ENCODE measurements around the gene PUM2.

The PUM2 gene

DNA sequence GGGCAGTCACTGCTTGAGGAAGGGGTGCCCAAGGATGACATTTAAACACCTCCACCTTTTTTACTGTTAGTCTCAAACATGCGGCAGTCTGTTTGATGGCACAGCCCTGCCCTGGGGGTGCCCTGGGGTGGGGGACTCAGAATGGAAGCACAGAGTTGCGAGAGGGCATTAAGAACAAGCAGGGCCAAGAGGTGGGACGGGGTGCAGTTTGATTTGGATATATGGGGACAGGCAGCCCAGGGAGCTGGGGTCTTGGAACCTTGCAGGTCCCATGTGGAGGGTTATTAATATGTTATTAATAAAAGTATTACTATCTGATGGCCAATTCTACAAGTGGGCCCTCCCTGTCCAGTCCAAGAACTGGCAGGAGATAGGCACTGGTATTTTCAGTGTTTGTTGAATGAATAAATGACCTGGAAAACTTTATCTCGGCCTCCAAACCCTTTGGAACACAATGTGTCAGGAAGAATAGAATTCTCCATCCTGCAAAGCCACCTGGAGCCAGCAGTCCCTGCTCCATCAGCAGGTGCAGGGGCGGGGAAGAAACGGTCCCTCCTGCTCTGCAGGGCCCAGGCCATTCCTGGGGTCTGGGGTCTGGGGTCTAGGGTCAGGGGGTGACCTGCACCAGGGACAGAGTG, 150.9 kb downstream of the PUM2 start:
- TF ChIP-seq, protein P1, sequence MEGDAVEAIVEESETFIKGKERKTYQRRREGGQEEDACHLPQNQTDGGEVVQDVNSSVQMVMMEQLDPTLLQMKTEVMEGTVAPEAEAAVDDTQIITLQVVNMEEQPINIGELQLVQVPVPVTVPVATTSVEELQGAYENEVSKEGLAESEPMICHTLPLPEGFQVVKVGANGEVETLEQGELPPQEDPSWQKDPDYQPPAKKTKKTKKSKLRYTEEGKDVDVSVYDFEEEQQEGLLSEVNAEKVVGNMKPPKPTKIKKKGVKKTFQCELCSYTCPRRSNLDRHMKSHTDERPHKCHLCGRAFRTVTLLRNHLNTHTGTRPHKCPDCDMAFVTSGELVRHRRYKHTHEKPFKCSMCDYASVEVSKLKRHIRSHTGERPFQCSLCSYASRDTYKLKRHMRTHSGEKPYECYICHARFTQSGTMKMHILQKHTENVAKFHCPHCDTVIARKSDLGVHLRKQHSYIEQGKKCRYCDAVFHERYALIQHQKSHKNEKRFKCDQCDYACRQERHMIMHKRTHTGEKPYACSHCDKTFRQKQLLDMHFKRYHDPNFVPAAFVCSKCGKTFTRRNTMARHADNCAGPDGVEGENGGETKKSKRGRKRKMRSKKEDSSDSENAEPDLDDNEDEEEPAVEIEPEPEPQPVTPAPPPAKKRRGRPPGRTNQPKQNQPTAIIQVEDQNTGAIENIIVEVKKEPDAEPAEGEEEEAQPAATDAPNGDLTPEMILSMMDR (IDR thresholded peaks at IDR 0.05; ENCODE audit: borderline replicate concordance, control extremely low read depth, extremely low read depth, insufficient read depth, missing control alignments), result no peak
- in situ Hi-C loops (cut with MboI; ENCODE audit: low sequenced_read_pairs, unreplicated experiment), result no loop called here
- no peak for DNase-seq (ENCODE audit: low spot score)

DNA sequence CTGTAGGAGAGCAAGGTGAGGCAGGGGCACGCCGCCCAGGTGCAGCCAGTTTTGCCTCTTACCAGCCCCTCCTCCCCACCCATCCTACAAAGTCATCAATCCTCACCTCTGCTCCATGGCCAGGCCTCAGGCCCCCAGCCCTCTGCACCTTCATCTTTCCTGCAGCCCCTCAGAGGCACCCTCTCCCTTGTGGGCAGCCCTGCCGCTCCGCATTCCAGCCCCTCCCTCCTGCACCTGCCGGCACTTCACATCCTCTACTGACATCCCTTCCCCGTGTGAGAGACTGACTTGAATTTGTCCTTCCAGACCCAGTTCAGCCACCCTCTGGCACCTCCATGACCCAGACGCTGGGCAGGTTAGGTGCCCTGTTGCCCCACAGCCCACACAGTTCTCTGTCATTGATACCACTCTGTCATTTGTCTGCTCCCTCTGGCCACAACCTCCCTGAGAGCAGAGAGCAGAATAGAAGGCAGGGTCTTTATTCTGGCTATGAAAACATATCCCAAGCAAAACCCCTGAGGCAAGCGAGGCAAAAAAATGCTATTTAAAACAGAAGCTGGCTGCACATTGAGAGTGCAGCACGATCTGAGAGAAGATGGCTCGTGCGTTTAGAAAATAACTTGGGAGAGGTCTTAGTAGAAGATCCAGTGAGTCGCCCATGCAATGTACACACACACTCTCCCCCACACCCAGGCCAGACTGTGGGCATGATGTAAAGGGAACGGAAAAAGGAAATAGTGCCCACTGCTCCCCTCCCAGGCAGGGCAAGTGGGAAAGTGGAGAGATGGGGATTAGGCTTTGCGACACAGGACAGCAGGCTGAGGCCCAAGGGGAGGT, 151.6 kb downstream of the PUM2 start:
- TF ChIP-seq, protein P1 (IDR thresholded peaks at IDR 0.05; ENCODE audit: borderline replicate concordance, control extremely low read depth, extremely low read depth, insufficient read depth, missing control alignments), result no peak
- in situ Hi-C loops (cut with MboI; ENCODE audit: low sequenced_read_pairs, unreplicated experiment), result no loop called here
- DNase-seq (ENCODE audit: low spot score), result no peak

All from GM13976 (cell line).